ENCODE results near the gene CANT1.

DNA sequence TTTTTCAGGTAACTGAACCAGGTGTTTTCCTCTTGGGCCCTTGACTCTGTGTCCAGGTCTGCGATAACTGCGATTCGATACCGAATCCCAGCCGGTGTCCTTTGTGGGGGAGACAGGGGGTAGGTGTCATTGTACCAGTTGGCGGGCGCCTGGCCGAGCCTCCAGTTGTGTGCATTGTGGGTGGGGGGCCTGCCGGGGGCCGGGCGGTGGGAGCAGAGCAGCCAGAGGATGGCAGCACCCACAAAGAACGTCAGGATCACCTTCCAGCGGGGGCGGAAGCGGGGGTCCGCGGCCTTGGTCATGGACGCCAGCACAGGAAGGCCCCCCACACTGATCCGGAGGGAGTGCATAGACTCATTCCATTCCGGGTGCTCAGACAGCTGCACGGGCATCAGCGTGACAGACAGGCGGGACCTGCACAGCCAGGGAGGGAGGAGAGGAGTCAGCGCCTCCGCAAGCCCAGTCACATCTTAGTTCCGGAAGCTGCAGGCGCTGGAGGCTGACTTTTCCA lies 12.3 kb downstream of the CANT1 start:
- TF ChIP-seq, protein P1, sequence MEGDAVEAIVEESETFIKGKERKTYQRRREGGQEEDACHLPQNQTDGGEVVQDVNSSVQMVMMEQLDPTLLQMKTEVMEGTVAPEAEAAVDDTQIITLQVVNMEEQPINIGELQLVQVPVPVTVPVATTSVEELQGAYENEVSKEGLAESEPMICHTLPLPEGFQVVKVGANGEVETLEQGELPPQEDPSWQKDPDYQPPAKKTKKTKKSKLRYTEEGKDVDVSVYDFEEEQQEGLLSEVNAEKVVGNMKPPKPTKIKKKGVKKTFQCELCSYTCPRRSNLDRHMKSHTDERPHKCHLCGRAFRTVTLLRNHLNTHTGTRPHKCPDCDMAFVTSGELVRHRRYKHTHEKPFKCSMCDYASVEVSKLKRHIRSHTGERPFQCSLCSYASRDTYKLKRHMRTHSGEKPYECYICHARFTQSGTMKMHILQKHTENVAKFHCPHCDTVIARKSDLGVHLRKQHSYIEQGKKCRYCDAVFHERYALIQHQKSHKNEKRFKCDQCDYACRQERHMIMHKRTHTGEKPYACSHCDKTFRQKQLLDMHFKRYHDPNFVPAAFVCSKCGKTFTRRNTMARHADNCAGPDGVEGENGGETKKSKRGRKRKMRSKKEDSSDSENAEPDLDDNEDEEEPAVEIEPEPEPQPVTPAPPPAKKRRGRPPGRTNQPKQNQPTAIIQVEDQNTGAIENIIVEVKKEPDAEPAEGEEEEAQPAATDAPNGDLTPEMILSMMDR (IDR thresholded peaks at IDR 0.05; ENCODE audit: poor library complexity), result no peak
- TF ChIP-seq EZH2 (IDR thresholded peaks at IDR 0.05; ENCODE audit: borderline replicate concordance) (no peak), EZH2phosphoT487 (IDR thresholded peaks at IDR 0.05; ENCODE audit: low read depth, severe bottlenecking, unreplicated experiment) (no peak)

All from hepatocyte (in vitro differentiated cells).